NB4 (cell line): ENCODE results near the gene RAB4B.

Source experiments
- DNase-seq: peaks from one replicate; pipeline ENCODE4 v3.0.0; 2010; ENCODE audit warnings: low read depth
- H3K4me3 ChIP-seq: one replicate; pipeline ENCODE4 v1.5.1; 2011; ENCODE audit warnings: mild to moderate bottlenecking, low read depth, low read length, moderate library complexity
- MYC ChIP-seq: IDR thresholded peaks from 2 replicates; pipeline ENCODE4 v1.6.1; 2011; ENCODE audit warnings: low read depth, low read length
- POLR2A ChIP-seq: IDR thresholded peaks from 2 replicates; pipeline ENCODE4 v1.6.1; 2011; ENCODE audit warnings: mild to moderate bottlenecking; ENCODE audit not compliant: insufficient read length; ENCODE audit errors: extremely low read depth
- TF ChIP-seq, protein P1 (sequence below): IDR thresholded peaks from 2 replicates; pipeline ENCODE4 v1.6.1; 2011; ENCODE audit warnings: low read depth, low read length
- TF ChIP-seq, protein P2 (sequence below): IDR thresholded peaks from one replicate; pipeline ENCODE4 v1.5.1; 2012; ENCODE audit warnings: low read depth, low read length

Gene RAB4B

DNA sequence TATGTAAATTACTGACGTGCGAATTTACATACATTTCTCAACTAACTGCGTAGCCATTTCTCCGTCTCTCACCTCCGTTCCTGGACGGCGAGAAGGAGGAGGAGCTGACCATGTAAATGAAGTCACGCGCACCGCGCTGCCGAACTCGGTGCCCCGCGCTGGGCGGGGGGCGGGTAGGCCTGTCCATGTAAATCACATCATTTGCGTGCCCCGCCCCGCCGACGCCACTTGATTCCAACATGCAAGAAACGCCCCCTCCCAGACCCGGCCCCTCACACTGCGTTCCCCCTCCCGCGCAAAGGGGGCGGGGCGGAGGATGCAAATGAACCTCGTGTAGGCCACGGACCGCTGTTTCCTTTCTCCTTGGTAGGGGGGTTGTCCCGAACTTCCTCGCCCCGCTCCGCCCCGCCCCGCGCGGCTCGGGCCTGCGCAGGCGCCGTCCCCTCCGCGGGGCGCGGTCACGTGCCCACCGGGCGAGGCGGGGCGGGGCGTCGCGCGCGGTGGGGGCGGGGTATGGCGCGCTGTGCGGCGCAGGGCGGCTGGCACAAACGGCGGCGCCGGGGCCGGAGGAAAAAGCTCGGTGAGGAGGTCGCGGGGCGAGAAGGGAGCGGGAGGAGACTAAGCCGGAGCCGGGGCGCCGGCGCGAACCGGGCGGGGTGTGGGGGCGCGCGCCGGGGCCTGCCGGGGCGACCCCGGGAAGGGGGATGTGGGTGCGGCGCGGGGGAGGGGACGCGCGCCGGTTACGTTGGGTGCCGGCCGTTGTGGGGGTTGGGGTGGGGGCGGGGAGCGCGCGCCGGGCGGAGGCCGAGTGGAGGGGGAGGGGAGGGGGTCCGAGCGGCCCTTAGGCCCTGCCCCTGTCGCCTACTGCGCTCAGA is 20.9 kb downstream of the RAB4B start, which contains the start of gene EGLN2:
Gene EGLN2, plus strand, starts transcription at position 509 of the 875 bp plus-strand sequence. CDS start 1,382 bp downstream, outside the sequence.
- DNase-seq: peak; percentile 99
- TF ChIP-seq, protein P1, sequence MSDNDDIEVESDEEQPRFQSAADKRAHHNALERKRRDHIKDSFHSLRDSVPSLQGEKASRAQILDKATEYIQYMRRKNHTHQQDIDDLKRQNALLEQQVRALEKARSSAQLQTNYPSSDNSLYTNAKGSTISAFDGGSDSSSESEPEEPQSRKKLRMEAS: peak; percentile 47; the same call in 1 of the 2 replicates
- TF ChIP-seq, protein P2, sequence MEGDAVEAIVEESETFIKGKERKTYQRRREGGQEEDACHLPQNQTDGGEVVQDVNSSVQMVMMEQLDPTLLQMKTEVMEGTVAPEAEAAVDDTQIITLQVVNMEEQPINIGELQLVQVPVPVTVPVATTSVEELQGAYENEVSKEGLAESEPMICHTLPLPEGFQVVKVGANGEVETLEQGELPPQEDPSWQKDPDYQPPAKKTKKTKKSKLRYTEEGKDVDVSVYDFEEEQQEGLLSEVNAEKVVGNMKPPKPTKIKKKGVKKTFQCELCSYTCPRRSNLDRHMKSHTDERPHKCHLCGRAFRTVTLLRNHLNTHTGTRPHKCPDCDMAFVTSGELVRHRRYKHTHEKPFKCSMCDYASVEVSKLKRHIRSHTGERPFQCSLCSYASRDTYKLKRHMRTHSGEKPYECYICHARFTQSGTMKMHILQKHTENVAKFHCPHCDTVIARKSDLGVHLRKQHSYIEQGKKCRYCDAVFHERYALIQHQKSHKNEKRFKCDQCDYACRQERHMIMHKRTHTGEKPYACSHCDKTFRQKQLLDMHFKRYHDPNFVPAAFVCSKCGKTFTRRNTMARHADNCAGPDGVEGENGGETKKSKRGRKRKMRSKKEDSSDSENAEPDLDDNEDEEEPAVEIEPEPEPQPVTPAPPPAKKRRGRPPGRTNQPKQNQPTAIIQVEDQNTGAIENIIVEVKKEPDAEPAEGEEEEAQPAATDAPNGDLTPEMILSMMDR: no peak
- peak; percentile 65; the same call in 1 of the 2 replicates for TF ChIP-seq MYC
- TF ChIP-seq POLR2A: peak; percentile 27
- H3K4me3 ChIP-seq: peak within 1 kb of the TSS; percentile 72

DNA sequence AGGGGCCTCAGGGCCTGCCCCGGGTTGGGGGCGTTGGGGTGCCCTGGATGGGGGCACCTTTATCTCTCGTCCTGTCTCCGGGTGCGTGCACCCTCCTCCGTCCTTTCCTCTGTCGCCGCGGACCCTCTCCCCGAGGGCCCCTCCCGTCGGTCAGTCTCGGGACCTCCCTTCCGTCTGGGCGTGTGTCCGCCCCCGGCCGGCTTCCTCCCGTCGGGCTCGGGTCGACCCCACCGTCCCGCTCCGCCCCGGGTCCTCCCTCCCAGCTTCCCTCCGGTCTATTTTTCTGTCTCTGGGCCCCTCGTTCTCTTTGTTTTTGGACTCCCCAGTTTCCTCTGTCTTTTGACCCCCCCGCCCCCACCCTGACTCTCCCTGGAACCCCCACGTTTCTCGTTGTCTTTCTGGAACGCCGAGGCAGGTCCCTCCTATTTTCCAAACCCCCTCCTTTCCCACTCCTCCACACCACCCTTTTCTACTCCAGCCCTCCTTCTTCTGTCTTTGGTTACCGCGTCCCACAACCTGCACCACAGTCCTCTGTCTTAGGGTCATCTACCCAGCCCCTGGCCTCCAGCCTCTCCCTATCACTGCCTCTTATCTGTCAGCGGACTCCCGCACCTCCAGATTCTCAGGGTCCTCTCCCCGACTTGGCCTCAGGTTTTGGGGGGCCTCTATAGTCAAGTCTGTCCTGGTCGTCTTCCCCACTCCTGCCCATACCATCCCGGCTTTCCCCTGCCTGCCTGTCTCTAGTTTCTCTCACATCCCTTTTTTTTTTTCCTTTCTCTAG is 21.7 kb downstream of the RAB4B start:
- no peak for TF ChIP-seq MYC
- TF ChIP-seq, protein P1: no peak
- TF ChIP-seq POLR2A: no peak
- TF ChIP-seq, protein P2: no peak
- H3K4me3 ChIP-seq: peak overlapping the region; percentile 72
- peak; percentile 63 for DNase-seq

DNA sequence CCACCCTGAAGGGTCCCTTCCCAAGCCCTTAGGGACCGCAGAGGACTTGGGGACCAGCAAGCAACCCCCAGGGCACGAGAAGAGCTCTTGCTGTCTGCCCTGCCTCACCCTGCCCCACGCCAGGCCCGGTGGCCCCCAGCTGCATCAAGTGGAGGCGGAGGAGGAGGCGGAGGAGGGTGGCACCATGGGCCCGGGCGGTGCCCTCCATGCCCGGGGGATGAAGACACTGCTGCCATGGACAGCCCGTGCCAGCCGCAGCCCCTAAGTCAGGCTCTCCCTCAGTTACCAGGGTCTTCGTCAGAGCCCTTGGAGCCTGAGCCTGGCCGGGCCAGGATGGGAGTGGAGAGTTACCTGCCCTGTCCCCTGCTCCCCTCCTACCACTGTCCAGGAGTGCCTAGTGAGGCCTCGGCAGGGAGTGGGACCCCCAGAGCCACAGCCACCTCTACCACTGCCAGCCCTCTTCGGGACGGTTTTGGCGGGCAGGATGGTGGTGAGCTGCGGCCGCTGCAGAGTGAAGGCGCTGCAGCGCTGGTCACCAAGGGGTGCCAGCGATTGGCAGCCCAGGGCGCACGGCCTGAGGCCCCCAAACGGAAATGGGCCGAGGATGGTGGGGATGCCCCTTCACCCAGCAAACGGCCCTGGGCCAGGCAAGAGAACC is 22.4 kb downstream of the RAB4B start:
- TF ChIP-seq, protein P1: no peak
- TF ChIP-seq POLR2A (no peak), MYC (no peak)
- TF ChIP-seq, protein P2: no peak
- H3K4me3 ChIP-seq: peak overlapping the region; percentile 72
- DNase-seq: no peak

DNA sequence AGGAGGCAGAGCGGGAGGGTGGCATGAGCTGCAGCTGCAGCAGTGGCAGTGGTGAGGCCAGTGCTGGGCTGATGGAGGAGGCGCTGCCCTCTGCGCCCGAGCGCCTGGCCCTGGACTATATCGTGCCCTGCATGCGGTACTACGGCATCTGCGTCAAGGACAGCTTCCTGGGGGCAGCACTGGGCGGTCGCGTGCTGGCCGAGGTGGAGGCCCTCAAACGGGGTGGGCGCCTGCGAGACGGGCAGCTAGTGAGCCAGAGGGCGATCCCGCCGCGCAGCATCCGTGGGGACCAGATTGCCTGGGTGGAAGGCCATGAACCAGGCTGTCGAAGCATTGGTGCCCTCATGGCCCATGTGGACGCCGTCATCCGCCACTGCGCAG is 22.9 kb downstream of the RAB4B start:
- DNase-seq: no peak
- TF ChIP-seq, protein P2: no peak
- TF ChIP-seq, protein P1: no peak
- TF ChIP-seq POLR2A (no peak), MYC (no peak)
- peak overlapping the region; percentile 34 for H3K4me3 ChIP-seq

DNA sequence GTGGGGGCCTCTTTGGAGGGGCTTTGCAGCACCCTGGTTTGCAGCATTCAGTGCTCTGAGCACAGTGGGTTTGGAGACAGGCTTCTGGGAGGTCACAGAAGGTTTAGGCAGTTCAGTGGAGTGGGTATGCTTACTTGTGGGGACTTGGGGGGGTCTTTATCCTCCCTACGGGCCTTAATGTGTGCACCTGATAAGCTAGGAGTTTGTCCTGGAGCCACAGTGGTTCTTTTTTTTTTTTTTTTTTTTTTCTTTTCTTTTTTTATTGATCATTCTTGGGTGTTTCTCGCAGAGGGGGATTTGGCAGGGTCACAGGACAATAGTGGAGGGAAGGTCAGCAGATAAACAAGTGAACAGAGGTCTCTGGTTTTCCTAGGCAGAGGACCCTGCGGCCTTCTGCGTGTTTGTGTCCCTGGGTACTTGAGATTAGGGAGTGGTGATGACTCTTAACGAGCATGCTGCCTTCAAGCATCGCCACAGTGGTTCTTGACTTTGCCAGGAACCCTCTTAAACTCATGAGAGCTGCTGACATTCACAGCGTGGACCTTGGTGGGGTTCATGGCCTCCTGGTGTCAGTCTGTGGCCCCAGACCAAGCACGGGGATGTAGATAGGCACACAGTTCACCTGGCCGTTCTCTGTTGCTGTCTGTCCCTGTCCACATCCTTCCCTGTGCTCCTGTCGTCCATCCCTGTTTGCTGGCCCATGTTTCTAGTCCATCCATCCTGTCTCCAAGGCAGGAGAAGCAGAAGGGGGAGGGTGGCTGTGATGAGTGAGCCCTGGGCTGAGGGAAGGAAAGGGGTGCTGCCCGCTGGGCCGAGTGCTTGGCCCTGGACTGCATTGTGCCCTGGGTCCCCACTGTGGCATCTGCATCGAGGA is 23.6 kb downstream of the RAB4B start:
- peak overlapping the region; percentile 36 for H3K4me3 ChIP-seq
- no peak for DNase-seq
- TF ChIP-seq, protein P2: no peak
- TF ChIP-seq MYC (no peak), POLR2A (no peak)
- TF ChIP-seq, protein P1: no peak
